Stimulated activated CD4-positive, alpha-beta T cell treated with anti-CD3 and anti-CD28 coated beads, Interleukin-15, amount 100 ng/mL, for 48 hours (primary cell): ENCODE data around the gene PPP2R2C.

Experiments used
- DNase-seq, 2 donors: peaks; one replicate each; pipeline ENCODE4 v3.0.0-alpha.2; 2020; ENCODE audit warnings: low read depth in 2 of 2

Gene PPP2R2C

DNA sequence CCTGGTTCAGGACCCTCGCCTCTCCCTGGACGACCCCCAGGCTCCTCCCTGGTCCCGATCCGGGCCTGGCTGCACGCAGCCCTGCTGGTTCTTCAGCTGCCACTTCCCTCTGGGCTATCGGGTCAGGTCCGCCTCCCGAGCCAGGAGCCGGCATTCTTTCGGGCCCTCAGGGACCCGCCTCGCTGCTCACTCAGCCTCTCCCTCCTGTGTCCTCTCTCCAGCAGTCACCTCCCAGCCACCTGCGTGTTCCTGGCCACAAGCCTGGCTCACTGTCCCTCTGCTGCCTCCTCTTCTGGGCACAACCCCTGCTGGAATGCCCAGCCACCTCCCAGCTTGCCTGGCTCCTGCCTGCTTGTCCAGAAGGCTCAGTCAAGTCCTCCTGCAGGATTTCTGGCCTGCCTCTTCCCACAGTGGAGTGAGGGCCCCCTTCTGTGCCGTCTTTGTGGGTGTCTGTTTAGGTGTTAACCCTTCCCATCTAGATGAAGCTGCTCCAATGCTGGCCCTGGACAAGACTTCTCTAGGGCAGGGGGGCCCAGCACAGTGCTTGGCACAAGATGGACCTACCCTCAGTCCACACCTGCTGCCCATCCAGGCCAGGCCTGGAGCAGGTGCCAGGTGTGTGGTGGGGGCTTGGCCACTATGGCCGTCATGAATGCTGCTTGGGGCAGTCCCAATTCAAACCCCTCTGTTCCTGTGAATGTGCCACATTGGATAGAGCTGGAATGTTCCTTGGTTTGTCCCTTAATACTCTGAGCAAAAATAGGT is 200.5 kb downstream of the PPP2R2C start:
- DNase-seq = no peak

DNA sequence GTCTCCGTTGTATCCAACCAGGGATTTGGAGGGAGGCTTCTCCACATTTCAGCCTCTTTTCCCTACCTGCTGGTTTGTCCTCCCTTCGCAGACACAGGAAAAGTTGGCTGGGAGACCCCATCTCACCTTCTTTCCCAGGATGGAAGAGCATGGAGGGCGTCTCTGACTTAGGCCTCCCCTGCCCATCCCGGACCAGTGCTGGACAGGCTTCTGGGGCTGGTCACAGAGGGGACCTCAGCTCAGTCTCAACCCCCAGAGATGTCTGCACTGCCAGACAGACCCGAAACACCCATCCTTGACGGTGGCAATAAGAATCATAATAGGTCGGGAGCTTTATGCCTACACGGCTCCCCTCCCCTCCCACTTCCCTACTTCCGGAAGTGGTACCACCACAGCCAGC is 201.2 kb downstream of the PPP2R2C start:
- DNase-seq = no peak

DNA sequence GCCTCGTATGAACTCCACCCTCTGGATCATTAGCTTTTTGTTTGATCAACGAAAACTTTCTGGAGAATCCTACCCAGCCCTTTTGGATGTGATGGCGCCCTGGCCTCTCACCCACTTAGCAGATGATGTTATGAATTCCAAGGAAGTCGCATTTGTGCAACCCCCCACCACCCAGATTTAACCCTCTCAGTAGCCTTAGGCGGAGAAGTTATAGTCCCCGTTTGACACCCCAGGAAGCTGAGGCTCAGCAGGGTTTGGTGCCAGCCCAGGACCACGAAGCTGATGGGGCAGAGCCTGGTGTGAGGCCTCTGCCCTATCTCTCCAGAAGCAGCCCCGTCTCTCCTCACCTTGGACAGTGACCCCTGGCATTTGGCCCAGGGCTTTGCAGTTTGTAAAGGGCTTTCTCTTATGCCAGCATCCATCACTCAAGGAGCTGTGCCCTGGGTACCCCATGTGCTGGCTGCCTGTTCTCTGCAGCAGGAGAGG is 201.7 kb downstream of the PPP2R2C start:
- DNase-seq = no peak
